A673 (cell line): Measurements from ENCODE around the gene ST3GAL2. TPM values are rescaled to one million over a fixed set of nuclear protein-coding genes. Genes with fewer than 3 reads are reported as not detected.

ENCODE experiments used
- BruUV-seq: library from RNA; stranded (reverse); fragments of 400-500 nt; replicated peaks from 2 replicates; lab custom pipeline; 2021; lab: Mats Ljungman, UMichigan
- CTCF ChIA-PET: fragments of 300-600 bp; sonication (Branson Sonifier 250); formaldehyde crosslinking; loops from one replicate; lab custom pipeline; 2022; ENCODE audit warnings: antibody characterized with exemption; lab: Charles Lee
- POLR2A ChIA-PET: fragments of 300-600 bp; sonication (Branson Sonifier 250); formaldehyde crosslinking; loops from one replicate; lab custom pipeline; 2022; ENCODE audit warnings: antibody characterized with exemption; ENCODE audit not compliant: low non-redundant PET; lab: Charles Lee
- DNase-seq: peaks from one replicate; pipeline ENCODE4 v3.0.0-alpha.2; 2015; ENCODE audit warnings: low spot score
- H3K27ac ChIP-seq: fragments of 200-600 bp; sonication (generic); 2 replicates; pipeline ENCODE4 v1.5.1; 2016; ENCODE audit warnings: mixed run types, low read depth, mild to moderate bottlenecking, mixed read lengths, antibody characterized with exemption, low read length; ENCODE audit not compliant: poor library complexity, severe bottlenecking
- H3K27me3 ChIP-seq: fragments of 200-600 bp; sonication (generic); replicated peaks from 2 replicates; pipeline ENCODE4 v1.6.1; 2017; ENCODE audit warnings: mixed run types, low read depth, mild to moderate bottlenecking, mixed read lengths, antibody characterized with exemption, low read length; ENCODE audit not compliant: insufficient read depth, poor library complexity
- H3K36me3 ChIP-seq: fragments of 200-600 bp; sonication (generic); 2 replicates; pipeline ENCODE4 v1.6.1; 2016; ENCODE audit warnings: mixed run types, mild to moderate bottlenecking, mixed read lengths, antibody characterized with exemption, low read length; ENCODE audit not compliant: insufficient read depth, poor library complexity, severe bottlenecking
- H3K4me1 ChIP-seq: fragments of 200-600 bp; sonication (generic); 2 replicates; pipeline ENCODE4 v1.6.1; 2017; ENCODE audit warnings: mixed run types, mild to moderate bottlenecking, mixed read lengths, antibody characterized with exemption, low read length; ENCODE audit not compliant: insufficient read depth, poor library complexity, severe bottlenecking
- H3K4me3 ChIP-seq: fragments of 200-600 bp; sonication (generic); 2 replicates; pipeline ENCODE4 v1.5.1; 2016; ENCODE audit warnings: low read depth, mixed run types, mild to moderate bottlenecking, mixed read lengths, low read length; ENCODE audit not compliant: poor library complexity, severe bottlenecking
- H3K9me3 ChIP-seq: fragments of 200-600 bp; sonication (generic); 2 replicates; pipeline ENCODE4 v1.6.1; 2016; ENCODE audit warnings: mixed run types, low read depth, mild to moderate bottlenecking, mixed read lengths, antibody characterized with exemption, low read length; ENCODE audit not compliant: poor library complexity, severe bottlenecking
- EZH2 ChIP-seq: fragments of 200-600 bp; sonication (generic); IDR thresholded peaks from 2 replicates; pipeline ENCODE4 v1.6.1; 2017; ENCODE audit warnings: borderline replicate concordance, low read depth, mild to moderate bottlenecking, mixed read lengths, antibody characterized with exemption, low read length; ENCODE audit not compliant: poor library complexity, severe bottlenecking
- intact Hi-C: fragments of 100-400 bp; cut with micrococcal nuclease; formaldehyde crosslinking; loops from one replicate; pipeline ENCODE4 v1.10.0; 2022; ENCODE audit not compliant: unreplicated experiment
- total RNA-seq: library from RNA; stranded (reverse); gene quantifications from 2 replicates; pipeline ENCODE4 v1.2.3, GENCODE V29; 2021
- TF ChIP-seq, protein P1 (sequence below): fragments of 300-800, 200-600 bp; sonication (generic); conservative IDR thresholded peaks from 2 replicates; pipeline ENCODE4 v1.5.1; 2017; ENCODE audit warnings: low read depth, mild to moderate bottlenecking, antibody characterized with exemption, low read length, moderate library complexity, mixed read lengths

The ST3GAL2 gene
- total RNA-seq, 1 experiment from 2014 or later: 26.5 TPM

GRCh38 chr16:70460737-70461261 lies 21.9 kb upstream of the ST3GAL2 start:
- no peak overlapping the region for H3K27ac ChIP-seq
- H3K9me3 ChIP-seq: no peaks in the 10 kb centered on the region
- H3K36me3 ChIP-seq: no peaks in the 10 kb centered on the region
- ChIA-PET CTCF (no interaction called here), POLR2A (no interaction called here)
- peaks cover 9% of the 10 kb centered on the region for H3K4me1 ChIP-seq
- no peaks in the 10 kb centered on the region for H3K27me3 ChIP-seq
- DNase-seq: peak; percentile 56
- no TSS peak for BruUV-seq
- TF ChIP-seq EZH2: no peak
- TF ChIP-seq, protein P1, sequence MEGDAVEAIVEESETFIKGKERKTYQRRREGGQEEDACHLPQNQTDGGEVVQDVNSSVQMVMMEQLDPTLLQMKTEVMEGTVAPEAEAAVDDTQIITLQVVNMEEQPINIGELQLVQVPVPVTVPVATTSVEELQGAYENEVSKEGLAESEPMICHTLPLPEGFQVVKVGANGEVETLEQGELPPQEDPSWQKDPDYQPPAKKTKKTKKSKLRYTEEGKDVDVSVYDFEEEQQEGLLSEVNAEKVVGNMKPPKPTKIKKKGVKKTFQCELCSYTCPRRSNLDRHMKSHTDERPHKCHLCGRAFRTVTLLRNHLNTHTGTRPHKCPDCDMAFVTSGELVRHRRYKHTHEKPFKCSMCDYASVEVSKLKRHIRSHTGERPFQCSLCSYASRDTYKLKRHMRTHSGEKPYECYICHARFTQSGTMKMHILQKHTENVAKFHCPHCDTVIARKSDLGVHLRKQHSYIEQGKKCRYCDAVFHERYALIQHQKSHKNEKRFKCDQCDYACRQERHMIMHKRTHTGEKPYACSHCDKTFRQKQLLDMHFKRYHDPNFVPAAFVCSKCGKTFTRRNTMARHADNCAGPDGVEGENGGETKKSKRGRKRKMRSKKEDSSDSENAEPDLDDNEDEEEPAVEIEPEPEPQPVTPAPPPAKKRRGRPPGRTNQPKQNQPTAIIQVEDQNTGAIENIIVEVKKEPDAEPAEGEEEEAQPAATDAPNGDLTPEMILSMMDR: no peak
- intact Hi-C loops: no loop called here
- no peak overlapping the region for H3K4me3 ChIP-seq

- CTCF ChIA-PET: no interaction called here
These were observed 18.7 kb upstream of the ST3GAL2 start for GRCh38 chr16:70457446-70458166.

GRCh38 chr16:70455910-70456309 lies 17.0 kb upstream of the ST3GAL2 start:
- CTCF ChIA-PET: no interaction called here
- no peak for TF ChIP-seq EZH2
- TF ChIP-seq, protein P1: 0 out of 2 replicates have a peak, but pooled peaks have one; percentile 13
- H3K27ac ChIP-seq: no peak overlapping the region
- peaks cover 7% of the 10 kb centered on the region for H3K4me1 ChIP-seq
- H3K9me3 ChIP-seq: no peaks in the 10 kb centered on the region
- no TSS peak for BruUV-seq
- intact Hi-C loops: no loop called here
- H3K36me3 ChIP-seq: no peaks in the 10 kb centered on the region
- DNase-seq: no peak
- POLR2A ChIA-PET: no interaction called here
- H3K4me3 ChIP-seq: no peak overlapping the region
- no peaks in the 10 kb centered on the region for H3K27me3 ChIP-seq

More at GRCh38 chr16:70457446-70458166, 18.7 kb upstream of the ST3GAL2 start:
- no peak for TF ChIP-seq EZH2
- TF ChIP-seq, protein P1: no peak
- H3K4me1 ChIP-seq: peaks cover 13% of the 10 kb centered on the region
- POLR2A ChIA-PET: no interaction called here
- H3K27ac ChIP-seq: no peak overlapping the region
- intact Hi-C loops: no loop called here
- H3K9me3 ChIP-seq: no peaks in the 10 kb centered on the region
- no peaks in the 10 kb centered on the region for H3K27me3 ChIP-seq
- H3K36me3 ChIP-seq: no peaks in the 10 kb centered on the region
- no TSS peak for BruUV-seq
- no peak overlapping the region for H3K4me3 ChIP-seq
- DNase-seq: no peak
